ELF-1 (cell line): ENCODE results near the gene GPT2.

Experiments used
- DNase-seq: peaks from one replicate; pipeline ENCODE4 v3.0.0-alpha.2; 2016; ENCODE audit warnings: low read depth, low spot score

The GPT2 gene

GRCh38 chr16:46883690-46884512 lies at the start of gene GPT2:
GPT2 (plus strand) TSS chr16:46884362; CDS start chr16:46884716, 354 bp downstream.
- DNase-seq, result peak; percentile 97

- no peak for DNase-seq
Measured at GRCh38 chr16:46836534-46837530, 47.3 kb upstream of the GPT2 start.

GRCh38 chr16:46839986-46840443 lies 44.1 kb upstream of the GPT2 start:
- peak; percentile 40 for DNase-seq

GRCh38 chr16:46842192-46842895 lies 41.8 kb upstream of the GPT2 start:
- no peak for DNase-seq

GRCh38 chr16:46843898-46844642 lies 40.1 kb upstream of the GPT2 start:
- no peak for DNase-seq

GRCh38 chr16:46844771-46845170 lies 39.4 kb upstream of the GPT2 start:
- DNase-seq, result no peak

GRCh38 chr16:46845952-46846351 lies 38.2 kb upstream of the GPT2 start:
- no peak for DNase-seq

- DNase-seq, result no peak
Measured at GRCh38 chr16:46848768-46849764, 35.1 kb upstream of the GPT2 start.

- DNase-seq, result no peak
Measured at GRCh38 chr16:46850619-46851555, 33.3 kb upstream of the GPT2 start.

GRCh38 chr16:46852130-46852529 lies 32.0 kb upstream of the GPT2 start:
- DNase-seq, result no peak

- DNase-seq, result peak; percentile 93
Measured at GRCh38 chr16:46853713-46854443, 30.3 kb upstream of the GPT2 start.

- DNase-seq, result no peak
Measured at GRCh38 chr16:46854846-46855245, 29.3 kb upstream of the GPT2 start.

- no peak for DNase-seq
Measured at GRCh38 chr16:46855389-46855788, 28.8 kb upstream of the GPT2 start.

- DNase-seq, result no peak
Measured at GRCh38 chr16:46857368-46857945, 26.7 kb upstream of the GPT2 start.

- peak; percentile 71 for DNase-seq
Measured at GRCh38 chr16:46858151-46858550, 26.0 kb upstream of the GPT2 start.

- DNase-seq, result peak; percentile 60
Measured at GRCh38 chr16:46859719-46860152, 24.4 kb upstream of the GPT2 start.
